GM20431 (cell line): ENCODE results near the gene FMN1.

Source experiments
- in situ Hi-C: fragments of 300-500 bp; cut with MseI, MboI; formaldehyde crosslinking; loops from one replicate; pipeline ENCODE4 v1.15.0; 2020; ENCODE audit warnings: low sequenced_read_pairs; ENCODE audit not compliant: unreplicated experiment

The FMN1 gene, protein sequence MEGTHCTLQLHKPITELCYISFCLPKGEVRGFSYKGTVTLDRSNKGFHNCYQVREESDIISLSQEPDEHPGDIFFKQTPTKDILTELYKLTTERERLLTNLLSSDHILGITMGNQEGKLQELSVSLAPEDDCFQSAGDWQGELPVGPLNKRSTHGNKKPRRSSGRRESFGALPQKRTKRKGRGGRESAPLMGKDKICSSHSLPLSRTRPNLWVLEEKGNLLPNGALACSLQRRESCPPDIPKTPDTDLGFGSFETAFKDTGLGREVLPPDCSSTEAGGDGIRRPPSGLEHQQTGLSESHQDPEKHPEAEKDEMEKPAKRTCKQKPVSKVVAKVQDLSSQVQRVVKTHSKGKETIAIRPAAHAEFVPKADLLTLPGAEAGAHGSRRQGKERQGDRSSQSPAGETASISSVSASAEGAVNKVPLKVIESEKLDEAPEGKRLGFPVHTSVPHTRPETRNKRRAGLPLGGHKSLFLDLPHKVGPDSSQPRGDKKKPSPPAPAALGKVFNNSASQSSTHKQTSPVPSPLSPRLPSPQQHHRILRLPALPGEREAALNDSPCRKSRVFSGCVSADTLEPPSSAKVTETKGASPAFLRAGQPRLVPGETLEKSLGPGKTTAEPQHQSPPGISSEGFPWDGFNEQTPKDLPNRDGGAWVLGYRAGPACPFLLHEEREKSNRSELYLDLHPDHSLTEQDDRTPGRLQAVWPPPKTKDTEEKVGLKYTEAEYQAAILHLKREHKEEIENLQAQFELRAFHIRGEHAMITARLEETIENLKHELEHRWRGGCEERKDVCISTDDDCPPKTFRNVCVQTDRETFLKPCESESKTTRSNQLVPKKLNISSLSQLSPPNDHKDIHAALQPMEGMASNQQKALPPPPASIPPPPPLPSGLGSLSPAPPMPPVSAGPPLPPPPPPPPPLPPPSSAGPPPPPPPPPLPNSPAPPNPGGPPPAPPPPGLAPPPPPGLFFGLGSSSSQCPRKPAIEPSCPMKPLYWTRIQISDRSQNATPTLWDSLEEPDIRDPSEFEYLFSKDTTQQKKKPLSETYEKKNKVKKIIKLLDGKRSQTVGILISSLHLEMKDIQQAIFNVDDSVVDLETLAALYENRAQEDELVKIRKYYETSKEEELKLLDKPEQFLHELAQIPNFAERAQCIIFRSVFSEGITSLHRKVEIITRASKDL (N-terminal part only)

DNA sequence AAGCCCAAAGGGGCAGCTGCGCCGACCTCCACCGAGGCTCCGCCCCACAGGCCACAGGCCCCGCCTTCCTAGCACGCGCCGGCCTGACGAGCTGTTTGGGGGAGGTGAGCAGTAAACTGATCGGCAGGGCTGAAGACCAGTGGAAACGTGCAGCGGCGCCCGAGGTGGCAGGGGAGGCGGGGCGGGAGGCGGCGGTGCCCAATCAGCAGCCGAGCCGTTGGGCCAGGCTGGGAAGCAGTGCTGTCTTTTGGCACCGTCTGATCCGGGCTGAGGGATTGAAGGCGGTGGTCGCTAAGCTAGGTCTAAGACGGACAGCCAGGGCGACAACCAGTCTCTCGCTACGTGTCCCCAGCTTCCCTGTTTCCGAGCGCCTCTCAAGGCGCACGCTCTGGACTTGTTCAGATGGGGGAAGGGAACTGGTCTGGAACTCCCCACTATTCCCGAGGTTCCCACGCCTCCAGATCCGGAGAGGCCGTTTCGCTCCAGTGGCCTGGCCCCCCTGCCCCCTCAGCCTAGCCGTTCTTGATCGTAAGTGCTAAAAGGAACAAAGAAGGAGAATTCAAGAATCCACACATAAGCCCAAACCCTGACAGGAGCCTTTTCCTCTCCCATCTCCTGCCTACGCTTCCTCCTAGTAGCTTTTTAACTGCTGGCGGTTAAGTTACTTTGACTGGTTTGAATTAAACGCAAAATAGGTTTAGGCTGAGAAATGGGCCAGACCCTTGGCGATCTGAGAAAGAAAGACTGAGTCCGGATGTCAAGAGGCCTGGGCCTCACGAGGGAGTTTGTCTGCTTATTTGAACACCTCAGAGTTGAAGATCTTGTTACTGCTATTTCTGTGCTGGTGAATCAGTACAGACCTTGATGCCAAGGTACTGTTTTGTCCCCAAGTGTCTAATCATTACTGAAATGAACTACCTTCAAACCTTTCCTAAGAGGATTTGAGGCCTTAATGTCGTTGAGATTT, at the start of gene FMN1:
TSS of gene FMN1 (minus strand) at position 11 of the 967 bp plus-strand sequence. CDS start 39,800 bp downstream, outside the sequence.
- in situ Hi-C loops = no loop called here

DNA sequence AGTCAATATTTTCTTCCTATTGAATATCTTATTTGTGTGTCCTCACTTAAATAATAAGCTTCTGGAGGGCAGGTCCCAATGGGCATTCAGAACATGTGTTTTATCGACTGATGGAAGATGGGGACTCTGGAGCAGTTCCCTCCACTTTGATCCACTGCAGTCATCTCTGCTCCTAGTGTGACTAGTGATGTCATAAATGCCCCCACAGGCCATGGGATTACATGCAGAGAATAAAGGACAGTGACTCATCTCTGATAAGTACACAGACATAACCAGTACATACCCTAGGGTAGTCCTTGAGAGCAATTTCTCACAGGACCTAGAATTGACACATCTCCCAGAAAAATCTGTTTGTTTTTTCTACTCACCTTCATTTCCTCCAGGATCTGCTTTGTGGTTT, 49.4 kb upstream of the FMN1 start:
- in situ Hi-C loops = no loop called here

DNA sequence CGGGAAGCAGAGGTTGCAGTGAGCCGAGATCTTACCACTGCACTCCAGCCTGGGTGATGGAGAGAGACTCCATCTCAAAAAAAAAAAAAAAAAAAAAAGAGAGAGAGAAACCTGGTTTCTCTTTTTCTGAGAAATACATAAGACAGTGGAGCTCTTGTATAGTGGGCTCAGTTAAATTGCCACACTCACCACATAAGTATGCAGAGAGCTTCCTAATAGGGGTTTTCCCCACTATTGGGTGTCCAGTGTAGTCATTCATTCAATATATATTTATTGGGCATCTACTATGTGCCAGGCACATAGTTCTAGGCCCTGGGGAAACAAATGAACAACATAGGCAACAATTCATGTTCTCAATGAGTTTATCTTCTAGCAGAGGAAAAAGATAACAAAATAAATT, 48.9 kb upstream of the FMN1 start:
- in situ Hi-C loops = no loop called here

DNA sequence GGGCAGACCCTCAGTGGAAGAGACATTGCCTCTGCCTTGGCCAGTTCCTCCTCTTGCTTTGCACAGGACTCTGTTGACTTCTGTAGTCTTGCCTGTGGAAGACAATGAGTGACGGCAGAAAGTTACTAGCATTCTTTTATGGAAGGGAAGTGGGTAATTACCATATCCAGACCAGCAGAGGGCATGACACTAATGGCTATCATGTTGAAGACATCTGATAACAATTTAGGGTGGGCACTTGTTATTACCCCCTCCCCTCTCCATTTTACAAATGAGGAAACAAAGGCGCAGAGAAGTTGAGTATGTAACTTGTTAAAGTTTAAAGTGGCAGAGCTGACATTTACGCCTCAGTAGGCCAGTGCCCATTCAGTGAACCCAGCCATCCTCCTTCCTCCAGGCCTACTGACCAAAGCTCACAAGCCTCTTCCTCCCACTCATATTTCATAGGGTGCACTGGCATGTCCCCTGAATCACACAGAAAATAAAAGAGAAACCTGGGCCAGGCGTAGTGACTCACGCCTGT, 48.2 kb upstream of the FMN1 start:
- in situ Hi-C loops = no loop called here

DNA sequence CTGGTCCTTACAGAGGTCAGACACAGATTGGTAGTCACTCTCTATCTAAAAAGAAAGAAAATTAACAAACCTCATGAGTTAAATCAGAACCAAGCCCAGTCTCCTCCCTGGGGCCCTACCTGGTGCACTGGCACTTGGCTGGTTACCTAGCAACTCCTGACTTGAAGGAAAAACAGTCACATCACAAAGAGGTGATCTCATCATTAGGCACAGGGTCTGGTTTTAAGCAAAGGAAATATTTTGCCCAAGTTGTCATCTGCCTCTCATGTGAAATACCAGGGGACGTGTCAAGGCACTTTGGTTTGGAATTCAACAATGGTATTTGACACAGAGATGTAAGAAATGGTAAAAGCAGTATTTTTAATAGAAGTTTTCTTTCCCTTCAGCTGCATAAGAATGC, 47.7 kb upstream of the FMN1 start:
- in situ Hi-C loops = no loop called here

DNA sequence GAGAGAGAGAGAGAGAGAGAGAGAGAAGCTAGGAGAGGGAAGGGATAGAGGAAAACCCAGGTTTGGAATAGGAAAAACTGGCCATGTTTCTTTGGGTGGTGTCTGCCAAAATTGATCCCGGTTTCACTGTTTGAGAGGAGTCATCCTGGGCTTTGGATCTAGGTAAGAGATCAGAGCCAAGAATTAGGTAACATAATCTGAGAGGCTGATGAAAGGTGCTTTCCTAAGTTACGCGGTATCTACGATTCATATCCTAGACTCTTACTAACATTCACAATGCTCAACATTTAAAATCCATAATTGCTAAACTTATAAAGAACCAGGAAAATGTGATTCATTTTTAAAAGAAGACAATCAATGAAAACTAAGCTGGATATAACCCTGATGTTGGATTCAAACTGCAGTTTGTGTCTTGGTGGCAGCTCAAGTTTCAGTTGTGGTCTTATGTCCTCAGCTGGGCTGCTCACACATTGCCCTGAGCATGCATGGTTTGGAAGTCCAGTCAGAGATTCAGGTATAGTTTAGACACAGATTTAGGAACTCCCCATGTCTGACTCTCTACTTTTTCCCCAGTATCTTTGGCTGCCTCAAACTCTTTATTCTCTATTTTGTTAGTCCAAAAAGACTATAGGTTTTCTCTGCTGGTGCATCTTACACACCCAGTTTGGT, 42.5 kb upstream of the FMN1 start:
- in situ Hi-C loops = no loop called here

DNA sequence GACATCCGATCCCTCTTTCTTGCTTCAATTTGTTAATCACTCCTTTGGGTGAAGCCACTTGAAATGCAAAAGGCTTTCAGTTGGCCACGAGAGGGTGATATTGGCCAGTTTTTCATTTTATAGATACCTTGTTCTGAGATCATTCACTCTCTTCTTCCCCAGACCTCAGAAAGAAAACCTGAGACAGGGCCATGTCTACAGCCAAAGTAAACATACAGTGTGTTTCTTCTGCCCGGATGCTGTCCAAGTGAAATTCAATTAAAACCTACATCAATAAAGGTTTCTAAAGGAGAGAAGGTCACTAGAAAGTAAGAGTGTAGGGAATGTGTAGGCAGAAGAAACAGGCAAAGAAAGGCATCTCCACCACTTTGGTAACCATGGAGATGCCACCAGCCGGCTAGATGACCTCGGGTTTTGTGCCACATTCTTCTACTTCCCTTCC, 39.5 kb upstream of the FMN1 start:
- in situ Hi-C loops = no loop called here

- in situ Hi-C loops = no loop called here
These were observed 32.2 kb upstream of the FMN1 start for GRCh38 chr15:33226559-33227181.

- in situ Hi-C loops = no loop called here
These were observed 23.6 kb upstream of the FMN1 start for GRCh38 chr15:33218071-33218491.

DNA sequence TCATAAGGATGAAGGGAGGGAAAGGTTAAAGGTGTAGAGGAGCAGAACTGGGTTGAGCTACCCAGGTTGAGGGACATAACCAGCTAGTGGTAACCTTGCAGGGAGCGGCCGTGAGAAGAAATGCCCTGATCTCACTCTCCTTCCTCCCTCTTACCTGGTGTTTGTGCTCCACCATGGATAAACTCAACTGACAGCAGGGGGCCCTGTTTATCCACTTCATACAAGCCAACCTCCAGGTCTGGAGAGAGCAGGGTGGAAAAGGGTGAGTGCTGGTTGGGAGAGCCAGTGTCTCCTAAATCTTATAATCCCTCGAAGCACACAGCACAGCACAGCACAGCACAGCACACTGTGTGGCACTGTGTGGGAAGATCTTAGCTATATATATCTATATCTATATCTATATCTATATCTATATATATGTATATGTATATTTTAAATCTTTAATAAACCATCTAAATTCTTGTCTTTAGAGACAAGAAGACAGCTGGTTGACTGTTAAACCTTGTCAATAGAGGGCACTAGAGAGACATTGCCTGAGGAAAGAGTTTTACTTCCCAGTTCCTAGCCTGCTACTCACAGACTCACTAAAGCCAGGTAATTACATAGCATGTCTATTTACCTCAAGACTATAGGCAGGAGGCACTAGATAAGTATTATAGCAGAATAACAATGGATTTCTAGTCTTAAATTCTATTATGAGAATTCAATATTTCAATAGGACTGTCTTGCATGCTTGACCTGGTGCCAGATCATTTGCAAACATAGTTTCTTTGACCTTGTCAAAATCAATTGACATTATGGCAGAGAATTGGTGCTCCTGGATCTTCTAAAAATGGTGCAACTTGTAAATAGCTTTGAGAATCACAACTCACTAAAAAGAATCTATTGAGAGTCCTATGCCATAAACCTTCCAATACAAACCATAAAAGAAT, 21.7 kb upstream of the FMN1 start:
- in situ Hi-C loops = no loop called here

GRCh38 chr15:33211176-33211808, 16.8 kb upstream of the FMN1 start:
- in situ Hi-C loops = no loop called here

DNA sequence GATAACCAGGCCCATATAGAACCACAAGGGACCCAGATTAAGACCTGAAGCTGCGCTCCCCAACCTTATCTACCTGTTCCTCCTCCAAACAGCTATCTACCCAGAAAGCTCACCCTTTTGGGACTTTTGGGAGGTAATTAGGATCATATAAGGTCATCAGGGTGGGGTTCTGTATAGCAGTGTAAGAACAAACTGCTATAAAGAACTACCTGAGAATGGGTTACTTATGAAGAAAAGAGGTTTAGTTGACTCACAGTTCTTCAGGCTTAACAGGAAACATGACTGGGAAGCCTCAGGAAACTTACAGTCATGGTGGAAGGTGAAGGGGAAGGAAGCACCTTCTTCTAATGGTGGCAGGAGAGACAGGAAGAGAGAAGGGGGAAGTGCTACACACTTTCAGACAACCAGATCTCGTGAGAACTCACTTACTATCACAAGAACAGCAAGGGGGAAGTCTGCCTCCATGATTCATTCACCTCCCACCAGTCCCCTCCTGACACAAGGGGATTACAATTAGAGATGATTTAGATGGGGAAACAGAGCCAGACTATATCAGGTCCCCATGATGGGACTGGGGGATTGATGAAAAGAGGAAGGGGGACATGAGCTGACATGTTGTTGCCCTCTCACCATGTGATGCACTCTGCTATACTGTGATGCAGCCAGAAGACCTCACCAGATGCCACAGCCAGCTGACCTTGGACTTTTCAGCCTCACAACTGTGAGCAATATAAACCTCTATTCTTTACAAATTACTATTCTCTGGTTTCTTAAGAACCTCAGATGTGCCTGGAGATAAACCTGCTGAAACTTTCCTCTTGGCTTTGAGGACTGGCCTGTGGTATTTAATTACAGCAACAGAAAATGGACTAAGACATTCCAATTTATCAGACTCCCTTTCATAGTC, 15.3 kb upstream of the FMN1 start:
- in situ Hi-C loops = no loop called here

DNA sequence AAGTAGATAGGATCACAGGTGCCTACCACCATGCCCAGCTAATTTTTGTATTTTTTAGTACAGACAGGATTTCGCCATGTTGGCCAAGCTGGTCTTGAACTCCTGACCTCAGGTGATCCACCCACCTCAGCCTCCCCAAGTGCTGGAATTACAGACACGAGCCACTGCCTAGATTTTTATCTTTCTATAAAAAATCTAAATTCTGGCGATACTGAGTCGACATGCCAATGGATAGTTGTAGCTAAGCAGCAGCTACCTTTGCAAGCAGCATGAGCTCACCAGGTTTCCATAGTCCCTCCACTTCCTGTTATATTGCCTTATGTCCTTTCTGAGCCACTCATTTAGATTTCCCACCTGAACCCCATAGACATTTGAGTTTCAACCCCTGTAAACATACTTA, 13.1 kb upstream of the FMN1 start:
- in situ Hi-C loops = no loop called here

GRCh38 chr15:33206366-33206765, 11.9 kb upstream of the FMN1 start:
- in situ Hi-C loops = no loop called here

DNA sequence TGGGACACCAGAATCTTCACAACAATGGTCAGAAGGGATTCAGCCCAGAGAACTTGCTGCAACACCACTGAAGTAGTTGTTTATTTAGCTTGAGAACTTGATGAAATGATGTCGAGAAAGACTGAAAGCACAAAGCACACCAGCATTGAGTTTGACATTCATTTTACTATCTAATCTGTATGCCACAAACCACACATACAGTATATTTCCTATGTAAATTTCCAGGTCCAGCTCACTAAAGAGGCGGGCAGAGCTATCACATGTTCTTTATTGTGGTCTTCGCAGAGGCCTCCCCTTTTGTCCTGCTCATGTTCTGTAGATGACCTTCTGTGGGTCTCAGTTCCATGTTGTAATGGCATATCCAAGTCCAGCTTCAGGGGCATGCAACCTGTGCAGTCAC, 10.4 kb upstream of the FMN1 start:
- in situ Hi-C loops = no loop called here

- in situ Hi-C loops = no loop called here
These were observed 9.6 kb upstream of the FMN1 start for GRCh38 chr15:33204087-33204486.
